Keratinocyte (primary cell): ENCODE measurements around the gene GPR158. TPM values are rescaled to one million over a fixed set of nuclear protein-coding genes. Genes with fewer than 3 reads are reported as not detected.

Source experiments
- DNase-seq: peaks from one replicate; pipeline ENCODE4 v3.0.0-alpha.2; 2011; ENCODE audit warnings: low read depth, missing footprints, low spot score
- FAIRE-seq: peaks from 2 replicates; lab custom pipeline; 2011; peaks lifted over from hg19 to GRCh38; lab: Jason Lieb, UNC
- H2AFZ ChIP-seq: 2 replicates; pipeline ENCODE4 v1.6.0; 2012; ENCODE audit warnings: low read length, control low read depth, inconsistent platforms; ENCODE audit not compliant: control insufficient read depth
- H3K27ac ChIP-seq: 2 replicates; pipeline ENCODE4 v1.5.1; 2011; ENCODE audit warnings: low read length; ENCODE audit not compliant: control insufficient read depth, insufficient read depth
- H3K27me3 ChIP-seq: 3 replicates; pipeline ENCODE4 v1.6.0; 2011; ENCODE audit warnings: low read length; ENCODE audit not compliant: control insufficient read depth, insufficient read depth; ENCODE audit errors: extremely low read depth
- H3K36me3 ChIP-seq, 2 experiments: 2 replicates in 1 of 2; 3 replicates in 1 of 2; pipeline ENCODE4 v1.5.1; 2011; ENCODE audit warnings: low read length in 2 of 2, mild to moderate bottlenecking in 1 of 2; ENCODE audit not compliant: control insufficient read depth in 2 of 2, insufficient read depth in 2 of 2; ENCODE audit errors: extremely low read depth in 1 of 2
- H3K4me1 ChIP-seq: 3 replicates; pipeline ENCODE4 v1.5.1; 2011; ENCODE audit warnings: low read length; ENCODE audit not compliant: control insufficient read depth, insufficient read depth; ENCODE audit errors: extremely low read depth
- H3K4me2 ChIP-seq: 3 replicates; pipeline ENCODE4 v1.6.0; 2011; ENCODE audit warnings: low read depth, low read length; ENCODE audit not compliant: control insufficient read depth, insufficient read depth; ENCODE audit errors: extremely low read depth
- H3K4me3 ChIP-seq, 3 experiments: fragments of 200-600 bp in 1 of 3; sonication (generic) in 1 of 3; 2 replicates in 2 of 3; 3 replicates in 1 of 3; pipeline ENCODE4 v1.5.1; 2011 to 2016; ENCODE audit warnings: low read length in 3 of 3, mild to moderate bottlenecking in 3 of 3, control low read depth in 2 of 3, inconsistent platforms in 1 of 3, low read depth in 1 of 3, mixed read lengths in 1 of 3, mixed run types in 1 of 3, moderate library complexity in 1 of 3; ENCODE audit not compliant: control insufficient read depth in 2 of 3, insufficient read depth in 2 of 3; ENCODE audit errors: extremely low read depth in 1 of 3
- H3K79me2 ChIP-seq: 2 replicates; pipeline ENCODE4 v1.6.0; 2012; ENCODE audit warnings: low read length; ENCODE audit not compliant: control insufficient read depth, insufficient read depth
- H3K9ac ChIP-seq: 3 replicates; pipeline ENCODE4 v1.6.0; 2011; ENCODE audit warnings: low read length; ENCODE audit not compliant: control insufficient read depth, insufficient read depth; ENCODE audit errors: extremely low read depth
- H3K9me1 ChIP-seq: 3 replicates; pipeline ENCODE4 v1.6.0; 2011; ENCODE audit warnings: low read length; ENCODE audit not compliant: control insufficient read depth, insufficient read depth; ENCODE audit errors: extremely low read depth
- H3K9me3 ChIP-seq: 2 replicates; pipeline ENCODE4 v1.5.1; 2012; ENCODE audit warnings: low read depth, low read length; ENCODE audit not compliant: control insufficient read depth
- H4K20me1 ChIP-seq: 3 replicates; pipeline ENCODE4 v1.6.0; 2011; ENCODE audit warnings: low read length; ENCODE audit not compliant: control insufficient read depth, insufficient read depth; ENCODE audit errors: extremely low read depth
- CTCF ChIP-seq, 3 experiments: IDR thresholded peaks in 1 of 3; conservative IDR thresholded peaks in 1 of 3; optimal IDR thresholded peaks in 1 of 3; 2 replicates in 2 of 3; 3 replicates in 1 of 3; pipeline versions ENCODE3 to v1.5.1; 2011; ENCODE audit warnings: low read length in 3 of 3, mild to moderate bottlenecking in 3 of 3, moderate library complexity in 2 of 3, control low read depth in 1 of 3, inconsistent platforms in 1 of 3; ENCODE audit not compliant: insufficient read depth in 2 of 3; ENCODE audit errors: extremely low read depth in 1 of 3
- EZH2 ChIP-seq: IDR thresholded peaks from one replicate; pipeline ENCODE4 v1.6.1; 2012; ENCODE audit warnings: inconsistent platforms, mild to moderate bottlenecking, low read length, moderate library complexity
- dilution Hi-C: fragments of 300-500 bp; cut with MboI; formaldehyde crosslinking; loops from one replicate; pipeline ENCODE4 v1.7.0; 2020; ENCODE audit warnings: low sequenced_read_pairs; ENCODE audit not compliant: extremely low pct_ligation_motif_present
- polyA plus RNA-seq, 5 experiments: library from polyadenylated mRNA; depleted of rRNA in 3 of 5; stranded (reverse) in 3 of 5; stranded (forward) in 1 of 5; unstranded in 1 of 5; fragments of >200 nt; gene quantifications; 1 replicate in 1 of 5; 2 replicates in 3 of 5; 3 replicates in 1 of 5; pipeline versions ENCODE4 v1.2.1 to v1.2.3, GENCODE V29; 2011 to 2012; ENCODE audit warnings: missing spikeins in 2 of 5, low read depth in 1 of 5, low replicate concordance in 1 of 5

Gene GPR158
- polyA plus RNA-seq, 1 donor (not counting 4 experiments of a cell fraction or from before 2014, with no cell fraction given): not detected

GRCh38 chr10:25498645-25499044 lies 323.8 kb downstream of the GPR158 start:
- no peak for FAIRE-seq
- Histone ChIP-seq H3K4me2 (no peak overlapping the region), H3K9ac (no peak overlapping the region), H3K27me3 (no peaks in the 10 kb centered on the region), H3K36me3 (no peaks in the 10 kb centered on the region), H3K9me3 (no peaks in the 10 kb centered on the region), H3K27ac (no peak overlapping the region), H3K4me1 (peaks cover 4% of the 10 kb centered on the region), H3K79me2 (no peaks in the 10 kb centered on the region), H2AFZ (no peak overlapping the region), H3K9me1 (no peaks in the 10 kb centered on the region), H4K20me1 (no peaks in the 10 kb centered on the region), H3K4me3 (no peak overlapping the region)
- dilution Hi-C loops: no loop called here
- DNase-seq: no peak
- no peak for TF ChIP-seq EZH2
- TF ChIP-seq CTCF (optimal IDR thresholded peaks at IDR 0.05 in 1 of 3, IDR thresholded peaks at IDR 0.05 in 1 of 3, conservative IDR thresholded peaks at IDR 0.05 in 1 of 3; ENCODE audit: extremely low read depth in 1 of 3, insufficient read depth in 2 of 3, low read length in 3 of 3): no peak

GRCh38 chr10:25501912-25502311 lies 327.1 kb downstream of the GPR158 start:
- DNase-seq (no peak), FAIRE-seq (no peak)
- Histone ChIP-seq H3K27me3 (no peaks in the 10 kb centered on the region), H3K9ac (no peak overlapping the region), H3K4me3 (no peak overlapping the region), H3K9me1 (no peaks in the 10 kb centered on the region), H3K4me1 (no peaks in the 10 kb centered on the region), H3K79me2 (no peaks in the 10 kb centered on the region), H3K4me2 (no peak overlapping the region), H4K20me1 (no peaks in the 10 kb centered on the region), H3K36me3 (no peaks in the 10 kb centered on the region), H2AFZ (no peak overlapping the region), H3K27ac (no peak overlapping the region), H3K9me3 (no peaks in the 10 kb centered on the region)
- dilution Hi-C loops: no loop called here
- no peak for TF ChIP-seq CTCF (optimal IDR thresholded peaks at IDR 0.05 in 1 of 3, IDR thresholded peaks at IDR 0.05 in 1 of 3, conservative IDR thresholded peaks at IDR 0.05 in 1 of 3; ENCODE audit: extremely low read depth in 1 of 3, insufficient read depth in 2 of 3, low read length in 3 of 3)
- TF ChIP-seq EZH2: no peak
